Spleen (tissue), 7 donors: ENCODE data around the gene GABRG3.

Experiments used
- CTCF ChIP-seq, 11 experiments: fragments of 200-600 bp in 7 of 11; fragments of 450-650 bp in 4 of 11; sonication (generic) in 4 of 11; IDR thresholded peaks in 8 of 11; conservative IDR thresholded peaks in 3 of 11; 1 replicate in 7 of 11; 2 replicates in 4 of 11; pipeline versions ENCODE4 v1.4.0 to v1.8.0; 2016 to 2021; ENCODE audit warnings: antibody characterized with exemption in 11 of 11, inconsistent platforms in 4 of 11, mild to moderate bottlenecking in 1 of 11
- POLR2A ChIP-seq, 3 donors: fragments of 450-650 bp; IDR thresholded peaks; one replicate each; pipeline ENCODE4 v1.5.1; 2017; ENCODE audit warnings: antibody characterized with exemption in 3 of 3, mild to moderate bottlenecking in 1 of 3
- donor health status: DM: no; HTN: no; CAD: no; lungs with moderate emphysema.
- donor health status: DM: no; HTN: no; CAD: no.
- donor health status: DM: no; HTN: no; CAD: no.

DNA sequence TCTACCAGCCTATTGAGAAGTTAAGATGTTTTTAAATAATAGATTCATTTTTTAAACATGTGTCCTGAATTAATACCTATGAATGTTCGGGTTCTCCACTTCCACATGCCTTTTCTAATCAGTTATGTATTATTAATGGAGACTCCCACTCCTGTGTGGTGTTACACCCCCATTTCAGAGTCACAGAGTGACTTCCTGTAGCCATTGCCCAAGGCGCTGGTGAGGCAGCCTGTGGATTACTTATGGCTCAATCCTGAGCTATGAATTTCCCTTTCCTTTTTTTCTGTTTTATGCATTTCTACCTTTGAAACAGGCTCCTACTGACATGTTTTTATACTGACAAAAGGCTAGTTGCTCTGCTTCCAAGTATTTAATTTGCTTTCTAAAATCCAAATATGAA is 162.3 kb downstream of the GABRG3 start:
- TF ChIP-seq CTCF (IDR thresholded peaks at IDR 0.05 in 8 of 11, conservative IDR thresholded peaks at IDR 0.05 in 3 of 11) (no peak), POLR2A (IDR thresholded peaks at IDR 0.05) (no peak)
